Ishikawa (cell line): ENCODE results near the gene PSMD5.

Experiments
- CEBPB ChIP-seq: IDR thresholded peaks from 2 replicates; pipeline ENCODE4 v1.6.1; 2012
- EP300 ChIP-seq: IDR thresholded peaks from 2 replicates; pipeline ENCODE4 v1.6.1; 2012; ENCODE audit warnings: borderline replicate concordance
- FOXM1 ChIP-seq: IDR thresholded peaks from 2 replicates; pipeline ENCODE4 v1.6.1; 2012; ENCODE audit warnings: low read depth, borderline replicate concordance
- MAX ChIP-seq: IDR thresholded peaks from 2 replicates; pipeline ENCODE4 v1.6.1; 2012
- NFIC ChIP-seq: IDR thresholded peaks from 2 replicates; pipeline ENCODE4 v1.6.1; 2012
- RAD21 ChIP-seq: IDR thresholded peaks from 2 replicates; pipeline ENCODE4 v1.6.1; 2012; ENCODE audit warnings: low read depth
- TAF1 ChIP-seq: IDR thresholded peaks from 2 replicates; pipeline ENCODE4 v1.6.1; 2012; ENCODE audit warnings: low read depth, mild to moderate bottlenecking
- YY1 ChIP-seq: IDR thresholded peaks from 2 replicates; pipeline ENCODE4 v1.6.1; 2012; ENCODE audit warnings: low read depth
- TF ChIP-seq, protein P1 (sequence below): IDR thresholded peaks from 2 replicates; pipeline ENCODE4 v1.6.1; 2012
- TF ChIP-seq, protein P2 (sequence below): IDR thresholded peaks from 2 replicates; pipeline ENCODE4 v1.6.1; 2012; ENCODE audit warnings: low read depth, mild to moderate bottlenecking

GRCh38 chr9:120829650-120830049 lies 13.1 kb downstream of the PSMD5 start:
- TF ChIP-seq CEBPB (no peak), NFIC (no peak), RAD21 (no peak), YY1 (no peak), MAX (no peak), FOXM1 (no peak), EP300 (no peak), TAF1 (no peak)
- TF ChIP-seq, protein P1, sequence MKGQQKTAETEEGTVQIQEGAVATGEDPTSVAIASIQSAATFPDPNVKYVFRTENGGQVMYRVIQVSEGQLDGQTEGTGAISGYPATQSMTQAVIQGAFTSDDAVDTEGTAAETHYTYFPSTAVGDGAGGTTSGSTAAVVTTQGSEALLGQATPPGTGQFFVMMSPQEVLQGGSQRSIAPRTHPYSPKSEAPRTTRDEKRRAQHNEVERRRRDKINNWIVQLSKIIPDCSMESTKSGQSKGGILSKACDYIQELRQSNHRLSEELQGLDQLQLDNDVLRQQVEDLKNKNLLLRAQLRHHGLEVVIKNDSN, result no peak
- TF ChIP-seq, protein P2, sequence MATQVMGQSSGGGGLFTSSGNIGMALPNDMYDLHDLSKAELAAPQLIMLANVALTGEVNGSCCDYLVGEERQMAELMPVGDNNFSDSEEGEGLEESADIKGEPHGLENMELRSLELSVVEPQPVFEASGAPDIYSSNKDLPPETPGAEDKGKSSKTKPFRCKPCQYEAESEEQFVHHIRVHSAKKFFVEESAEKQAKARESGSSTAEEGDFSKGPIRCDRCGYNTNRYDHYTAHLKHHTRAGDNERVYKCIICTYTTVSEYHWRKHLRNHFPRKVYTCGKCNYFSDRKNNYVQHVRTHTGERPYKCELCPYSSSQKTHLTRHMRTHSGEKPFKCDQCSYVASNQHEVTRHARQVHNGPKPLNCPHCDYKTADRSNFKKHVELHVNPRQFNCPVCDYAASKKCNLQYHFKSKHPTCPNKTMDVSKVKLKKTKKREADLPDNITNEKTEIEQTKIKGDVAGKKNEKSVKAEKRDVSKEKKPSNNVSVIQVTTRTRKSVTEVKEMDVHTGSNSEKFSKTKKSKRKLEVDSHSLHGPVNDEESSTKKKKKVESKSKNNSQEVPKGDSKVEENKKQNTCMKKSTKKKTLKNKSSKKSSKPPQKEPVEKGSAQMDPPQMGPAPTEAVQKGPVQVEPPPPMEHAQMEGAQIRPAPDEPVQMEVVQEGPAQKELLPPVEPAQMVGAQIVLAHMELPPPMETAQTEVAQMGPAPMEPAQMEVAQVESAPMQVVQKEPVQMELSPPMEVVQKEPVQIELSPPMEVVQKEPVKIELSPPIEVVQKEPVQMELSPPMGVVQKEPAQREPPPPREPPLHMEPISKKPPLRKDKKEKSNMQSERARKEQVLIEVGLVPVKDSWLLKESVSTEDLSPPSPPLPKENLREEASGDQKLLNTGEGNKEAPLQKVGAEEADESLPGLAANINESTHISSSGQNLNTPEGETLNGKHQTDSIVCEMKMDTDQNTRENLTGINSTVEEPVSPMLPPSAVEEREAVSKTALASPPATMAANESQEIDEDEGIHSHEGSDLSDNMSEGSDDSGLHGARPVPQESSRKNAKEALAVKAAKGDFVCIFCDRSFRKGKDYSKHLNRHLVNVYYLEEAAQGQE, result no peak
